ENCODE results near the gene HMGB2.

The HMGB2 gene

DNA sequence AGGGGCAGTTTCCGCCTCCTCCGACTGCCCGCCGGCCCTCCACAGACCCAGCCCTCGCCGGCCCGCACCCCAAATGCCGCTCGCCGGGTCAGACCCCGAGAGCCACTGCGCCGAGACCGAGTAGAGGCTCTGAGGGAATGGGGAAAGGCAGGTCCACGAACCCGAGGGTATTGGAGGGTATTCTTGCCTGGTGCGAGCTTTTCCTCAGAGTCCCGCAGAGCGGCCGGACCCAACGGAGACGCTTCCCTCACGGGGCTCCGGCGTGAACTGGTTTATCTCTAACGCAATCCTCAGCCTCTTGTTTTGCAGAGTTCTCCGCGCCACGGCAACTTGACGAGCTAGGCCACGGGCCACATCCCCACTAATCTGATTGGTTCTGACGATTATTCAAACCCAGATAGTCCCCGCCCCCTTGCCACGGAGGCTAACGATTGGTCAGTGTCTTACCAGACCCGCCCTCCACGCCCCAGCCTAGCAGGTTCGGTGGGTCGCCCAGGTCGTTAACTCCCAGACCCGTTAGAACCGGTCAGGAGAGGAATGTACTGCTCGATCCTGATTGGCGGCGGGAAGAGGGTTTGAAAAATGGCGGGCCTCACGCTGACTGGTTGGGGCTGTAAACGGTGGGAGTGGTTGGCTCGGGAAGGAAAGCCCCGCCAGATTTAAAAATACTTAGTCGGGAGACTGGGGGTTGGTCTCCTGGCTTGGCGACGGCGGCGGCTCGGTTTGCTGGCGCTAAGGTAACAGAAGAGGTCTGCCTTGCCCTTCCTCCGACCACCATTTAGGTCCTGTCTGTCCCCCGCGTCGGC lies at the start of gene HMGB2:
Gene HMGB2, minus strand, starts transcription at position 274 of the 806 bp plus-strand sequence. CDS start 709 bp downstream, outside the sequence.
- FAIRE-seq (peak; percentile 100), DNase-seq (ENCODE audit: extremely low spot score, insufficient read length, low read depth) (peak; percentile 97)

DNA sequence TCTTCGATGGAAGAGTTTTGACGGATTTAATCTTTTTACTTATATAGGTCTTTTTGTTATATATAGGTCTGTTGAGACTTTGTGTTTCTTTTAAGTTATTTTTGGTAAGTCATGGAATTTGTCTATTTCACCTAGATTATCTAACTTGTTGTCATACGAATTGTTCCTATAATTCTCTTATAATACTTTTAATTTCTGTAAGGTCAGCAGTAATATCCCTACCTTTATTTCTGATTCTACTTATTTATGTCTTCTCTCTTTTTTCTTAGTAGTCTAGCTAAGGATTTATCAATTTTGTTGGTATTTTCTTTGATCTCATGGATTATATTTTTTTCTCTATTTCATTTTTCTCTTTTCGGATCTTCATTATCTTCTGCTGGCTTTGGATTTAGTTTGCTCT lies 48.2 kb upstream of the HMGB2 start:
- FAIRE-seq (no peak), DNase-seq (ENCODE audit: extremely low spot score, insufficient read length, low read depth) (no peak)

DNA sequence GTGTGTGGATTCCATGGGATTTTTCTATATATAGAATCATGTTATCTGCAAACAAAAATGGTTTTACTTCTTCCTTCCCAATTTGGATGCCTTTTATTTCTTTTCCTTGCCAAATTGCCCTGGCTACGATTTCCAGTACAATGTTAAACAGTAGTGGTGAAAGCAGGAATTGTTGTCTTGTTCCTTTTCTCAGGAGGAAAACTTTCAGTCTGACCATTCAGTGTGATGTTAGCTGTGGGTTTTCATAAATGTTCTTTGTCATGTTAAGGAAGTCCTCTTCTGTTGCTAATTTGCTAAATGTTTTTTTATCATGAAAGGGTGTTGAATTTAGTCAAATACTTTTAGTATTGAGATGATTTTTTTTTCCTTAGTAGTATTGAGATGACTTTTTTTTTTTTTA lies 47.5 kb upstream of the HMGB2 start:
- FAIRE-seq: peak; percentile 46
- DNase-seq (ENCODE audit: extremely low spot score, insufficient read length, low read depth): no peak

DNA sequence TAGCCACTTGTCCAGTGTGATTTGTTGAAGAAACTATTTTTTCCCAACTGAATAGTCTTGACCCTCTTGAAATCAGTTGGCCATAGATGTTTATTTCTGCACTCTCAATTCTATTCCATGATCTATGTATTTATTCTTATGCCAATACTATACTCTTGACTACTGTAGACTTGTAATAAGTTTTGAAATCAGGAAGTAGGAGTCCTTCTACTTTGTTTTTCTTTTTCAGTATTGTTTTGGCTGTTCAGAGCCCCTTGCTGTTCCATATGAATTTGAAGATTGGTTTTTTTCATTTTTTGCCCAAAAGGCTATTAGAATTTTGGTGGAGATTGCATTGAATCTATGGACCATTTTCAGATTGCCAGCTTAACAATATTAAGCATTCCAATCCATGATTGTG lies 46.8 kb upstream of the HMGB2 start:
- FAIRE-seq: no peak
- no peak for DNase-seq (ENCODE audit: extremely low spot score, insufficient read length, low read depth)

DNA sequence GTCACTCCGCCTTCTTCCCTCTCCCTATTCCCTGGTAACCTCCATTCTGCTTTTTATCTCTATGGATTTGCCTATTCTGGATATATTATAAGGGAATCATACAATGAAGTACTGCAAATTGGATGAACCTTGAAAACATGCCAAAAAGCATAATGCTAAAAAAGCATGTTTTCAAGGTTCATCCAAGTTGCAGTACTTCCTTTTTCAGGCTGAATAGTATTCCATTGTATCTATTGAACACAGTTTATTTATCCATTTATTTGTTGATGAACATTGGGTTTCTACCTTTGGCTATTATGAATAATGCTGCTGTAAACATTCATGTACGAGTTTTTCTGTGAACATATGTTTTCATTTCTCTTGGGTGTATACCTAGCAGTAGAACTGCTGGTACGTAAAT lies 45.8 kb upstream of the HMGB2 start:
- FAIRE-seq: peak; percentile 50
- DNase-seq (ENCODE audit: extremely low spot score, insufficient read length, low read depth): no peak

DNA sequence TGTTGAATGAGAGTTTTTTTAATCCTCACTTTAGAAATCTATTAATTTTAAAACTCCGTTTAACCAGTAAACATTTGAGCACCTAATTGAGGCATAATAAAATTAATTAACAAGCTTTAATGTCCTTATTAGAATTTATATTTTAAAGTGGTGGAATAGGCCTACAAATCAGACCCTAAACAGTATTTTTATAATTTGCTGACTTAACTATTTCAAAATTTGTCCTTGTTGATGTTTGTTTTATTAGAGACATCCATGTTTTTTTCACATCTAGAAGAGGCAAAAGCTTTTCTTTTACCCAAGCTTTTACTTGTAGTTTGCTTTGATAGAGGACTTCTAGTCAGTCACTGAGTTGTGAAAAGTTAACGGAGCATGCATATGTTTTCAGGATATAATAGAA lies 40.4 kb upstream of the HMGB2 start:
- no peak for FAIRE-seq
- no peak for DNase-seq (ENCODE audit: extremely low spot score, insufficient read length, low read depth)

DNA sequence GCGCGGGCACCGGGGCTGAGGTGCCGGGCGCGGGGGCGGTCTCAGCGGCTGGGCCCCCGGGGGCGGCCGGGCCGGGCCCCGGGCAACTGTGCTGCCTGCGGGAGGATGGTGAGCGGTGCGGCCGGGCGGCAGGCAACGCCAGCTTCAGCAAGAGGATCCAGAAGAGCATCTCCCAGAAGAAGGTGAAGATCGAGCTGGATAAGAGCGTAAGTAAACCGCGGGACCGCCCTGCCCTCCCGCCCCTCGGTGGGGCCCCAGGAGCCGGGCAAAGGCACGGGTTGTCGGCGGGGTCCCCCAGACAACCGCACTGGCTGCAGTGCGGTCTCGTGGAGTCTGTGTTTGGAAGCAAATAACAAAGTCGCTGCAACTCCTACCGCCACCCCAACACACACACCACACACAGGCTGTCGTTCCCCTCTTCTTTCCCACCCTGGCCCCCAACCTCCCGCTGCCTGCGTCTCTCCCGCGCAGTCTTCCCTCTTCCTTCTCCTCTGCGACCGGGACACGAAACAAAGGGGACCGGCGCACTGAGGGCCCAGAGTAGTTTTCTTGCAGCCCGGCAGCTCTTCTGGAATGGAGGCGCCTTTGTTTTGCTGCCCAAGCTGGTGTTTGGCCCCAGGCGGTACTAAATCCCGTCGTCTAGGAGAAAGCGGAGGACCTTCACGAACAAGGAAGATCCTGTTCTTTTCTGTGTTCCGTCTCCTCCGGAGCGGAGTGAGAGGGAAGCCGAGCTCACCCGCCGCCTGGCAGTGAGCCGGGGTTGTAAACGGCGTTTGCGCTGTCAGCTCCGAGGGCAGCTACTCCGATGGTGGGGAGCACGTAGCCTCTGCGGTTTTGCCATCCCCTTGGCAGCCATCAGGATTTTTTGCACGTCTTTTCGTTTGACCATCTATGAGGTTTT lies 37.4 kb upstream of the HMGB2 start:
- FAIRE-seq: peak; percentile 50
- no peak for DNase-seq (ENCODE audit: extremely low spot score, insufficient read length, low read depth)

DNA sequence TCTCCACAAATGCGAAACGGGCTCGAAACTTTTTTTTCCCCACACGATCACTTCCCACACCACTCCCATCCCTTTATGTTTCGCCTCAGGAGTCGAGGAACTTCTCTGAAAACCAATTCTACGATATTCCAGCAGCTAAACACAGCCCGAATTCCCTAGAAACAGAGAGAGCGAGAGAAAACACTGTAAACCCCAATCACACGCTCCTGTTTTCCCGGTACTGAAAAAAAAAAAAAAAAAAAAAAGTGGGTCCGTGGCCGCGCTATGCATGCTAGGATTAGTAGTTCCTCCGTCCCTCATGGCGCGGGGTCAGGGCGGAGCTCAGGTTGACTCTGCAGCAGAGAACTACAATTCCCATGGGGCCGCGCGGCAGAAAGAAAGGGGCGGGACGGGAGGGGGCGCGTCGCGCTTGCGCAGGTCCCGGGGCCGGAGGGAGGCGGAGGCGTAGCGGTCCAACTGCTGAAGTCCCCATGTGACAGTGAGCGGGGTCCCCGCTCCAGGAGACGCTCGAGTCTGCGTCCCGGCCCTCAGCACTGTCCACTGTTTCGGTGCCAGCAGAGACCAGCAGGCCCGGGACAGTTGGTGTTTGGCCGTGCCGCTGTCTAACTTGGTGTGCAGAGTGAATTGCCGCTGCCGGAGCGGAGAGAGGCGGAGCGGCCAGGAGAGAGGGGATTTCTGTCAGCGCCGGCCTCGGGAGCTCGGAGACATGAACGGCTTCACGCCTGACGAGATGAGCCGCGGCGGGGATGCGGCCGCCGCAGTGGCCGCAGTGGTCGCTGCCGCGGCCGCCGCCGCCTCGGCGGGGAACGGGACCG lies 36.5 kb upstream of the HMGB2 start, which contains the start of gene SAP30:
Gene SAP30, plus strand, starts transcription at position 478 of the 815 bp plus-strand sequence. Its CDS starts 229 bp downstream, at position 707.
- DNase-seq (ENCODE audit: extremely low spot score, insufficient read length, low read depth) (peak; percentile 81), FAIRE-seq (peak; percentile 99)

DNA sequence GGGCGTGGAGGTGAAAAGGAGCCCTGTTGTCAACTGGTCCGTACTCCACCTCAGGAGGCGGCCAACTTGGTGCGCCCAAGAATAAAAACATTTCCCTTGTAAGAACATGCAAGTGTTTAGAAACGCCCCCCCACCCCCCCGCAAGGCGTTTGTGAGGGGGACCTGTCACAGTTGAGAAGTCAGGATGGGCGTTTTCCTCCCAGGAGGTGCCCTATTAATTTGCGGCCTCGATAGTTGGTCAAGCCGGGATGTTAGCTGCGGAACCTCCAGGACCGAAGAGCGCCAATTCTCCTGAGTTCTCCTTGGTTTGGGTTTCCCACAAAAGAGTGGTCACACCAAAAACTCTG lies 35.9 kb upstream of the HMGB2 start:
- no peak for DNase-seq (ENCODE audit: extremely low spot score, insufficient read length, low read depth)
- no peak for FAIRE-seq

DNA sequence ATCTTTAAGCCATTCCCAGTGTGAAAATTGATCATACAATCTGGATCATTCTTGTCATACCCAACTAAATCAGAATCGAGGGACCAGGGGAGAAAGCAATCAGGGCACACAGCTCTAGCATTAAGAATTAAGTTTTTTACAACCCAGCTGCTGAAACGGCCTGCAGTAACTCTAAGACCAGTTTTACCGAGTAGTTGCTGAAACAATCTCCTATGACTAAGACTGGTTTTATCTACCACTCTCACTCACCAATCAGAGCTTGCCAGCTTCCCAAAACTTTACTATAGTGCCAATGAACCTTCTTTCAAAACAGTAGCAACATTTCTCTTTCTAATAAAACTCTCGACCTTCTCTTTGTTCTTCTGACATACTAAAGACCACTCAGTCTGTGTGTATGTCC lies 33.8 kb upstream of the HMGB2 start:
- FAIRE-seq (peak; percentile 18), DNase-seq (ENCODE audit: extremely low spot score, insufficient read length, low read depth) (no peak)

DNA sequence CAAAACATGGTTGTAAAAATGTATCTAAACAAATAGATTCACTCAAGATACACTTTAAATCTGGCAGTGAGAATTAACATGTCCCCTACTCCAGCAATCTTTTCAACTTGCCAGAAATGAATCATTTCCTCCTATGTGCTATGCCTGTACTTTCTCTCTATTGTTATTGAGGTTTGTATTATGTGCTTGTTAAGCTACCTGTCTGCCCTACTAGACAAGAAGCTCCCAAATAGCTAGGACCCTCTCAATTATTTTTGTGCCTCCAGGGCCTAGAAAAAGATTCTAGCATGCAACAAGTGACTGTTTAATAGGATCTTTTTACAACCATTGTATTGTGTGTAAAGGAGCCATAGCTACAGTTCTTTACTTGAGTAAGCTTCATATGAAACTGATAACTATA lies 33.1 kb upstream of the HMGB2 start:
- no peak for DNase-seq (ENCODE audit: extremely low spot score, insufficient read length, low read depth)
- FAIRE-seq: peak; percentile 63

DNA sequence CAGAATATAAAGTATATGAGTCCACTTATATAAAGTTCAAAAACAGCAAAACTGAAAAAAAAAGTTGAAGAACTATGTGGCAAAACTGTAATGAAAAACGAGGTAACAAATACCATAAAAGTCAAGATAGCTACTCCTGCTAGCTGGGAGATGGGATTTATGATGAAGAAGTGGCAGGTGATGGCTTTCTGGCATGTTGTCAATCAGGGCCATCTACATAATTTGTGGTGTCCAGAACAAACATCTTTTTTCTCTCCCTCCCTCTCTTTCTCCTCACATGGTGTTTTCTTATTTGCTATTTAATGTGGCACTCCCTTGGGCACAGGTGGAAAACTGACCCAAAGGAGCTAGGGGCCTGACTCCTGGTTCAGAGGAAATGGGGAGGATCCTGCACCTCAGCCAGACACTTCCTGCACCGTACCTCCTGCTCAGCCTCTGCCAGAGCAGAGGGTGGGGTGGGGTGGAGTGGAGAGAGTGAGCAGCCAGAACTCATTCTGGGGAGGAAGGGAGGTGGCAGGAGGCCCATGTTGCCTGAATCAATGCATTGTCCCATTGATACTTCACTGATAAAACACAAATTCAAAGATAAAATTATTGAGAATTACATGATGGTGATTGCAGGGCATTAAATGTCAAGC lies 31.3 kb upstream of the HMGB2 start:
- DNase-seq (ENCODE audit: extremely low spot score, insufficient read length, low read depth): no peak
- FAIRE-seq: peak; percentile 9

DNA sequence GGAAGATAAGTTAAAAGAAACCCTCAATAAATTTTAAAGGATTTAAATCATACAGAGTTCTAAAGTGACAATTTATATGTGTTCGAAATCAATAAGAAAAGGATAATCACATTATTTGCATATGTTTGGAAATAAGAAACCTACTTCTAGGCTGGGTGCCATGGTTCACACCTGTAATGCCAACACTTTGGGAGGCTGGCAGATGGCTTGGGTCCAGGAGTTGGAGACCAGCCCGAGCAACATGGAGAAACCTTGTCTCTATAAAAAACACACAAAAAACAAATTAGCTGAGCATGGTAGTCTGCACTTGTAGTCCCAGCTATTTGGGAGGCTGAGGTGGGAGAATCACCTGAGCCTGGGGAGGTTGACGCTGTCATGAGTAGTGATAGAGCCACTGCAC lies 28.5 kb upstream of the HMGB2 start:
- FAIRE-seq: no peak
- no peak for DNase-seq (ENCODE audit: extremely low spot score, insufficient read length, low read depth)

DNA sequence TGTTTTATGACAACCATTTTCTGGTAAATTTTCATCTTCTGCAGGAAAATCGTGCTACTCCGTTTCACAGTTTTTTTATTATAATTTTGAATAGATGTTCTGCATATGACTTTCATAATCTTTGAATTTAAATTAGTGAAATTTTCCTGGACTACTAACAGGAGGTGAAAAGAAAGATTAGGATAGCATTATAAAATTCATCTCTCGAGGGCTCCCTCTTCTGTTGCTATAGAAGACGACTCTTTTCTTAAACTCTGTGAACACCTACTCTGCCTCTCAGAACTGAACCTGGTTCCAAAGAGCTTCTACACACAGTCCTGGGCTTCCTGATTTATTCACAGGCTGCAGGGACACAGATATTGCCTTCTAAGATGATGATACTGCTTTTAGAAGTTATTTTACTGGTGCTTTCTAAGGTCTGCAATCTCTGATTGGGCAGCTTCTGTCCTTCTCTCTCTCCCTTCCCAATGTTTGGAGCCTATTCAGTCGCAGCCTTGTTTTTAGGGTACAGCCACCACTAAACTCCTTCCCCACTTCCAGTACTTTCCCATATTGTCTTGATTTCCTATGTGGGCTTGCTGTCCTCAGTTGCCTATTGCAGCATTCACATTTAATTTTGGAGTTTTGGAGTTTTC lies 26.5 kb upstream of the HMGB2 start:
- no peak for FAIRE-seq
- DNase-seq (ENCODE audit: extremely low spot score, insufficient read length, low read depth): no peak

DNA sequence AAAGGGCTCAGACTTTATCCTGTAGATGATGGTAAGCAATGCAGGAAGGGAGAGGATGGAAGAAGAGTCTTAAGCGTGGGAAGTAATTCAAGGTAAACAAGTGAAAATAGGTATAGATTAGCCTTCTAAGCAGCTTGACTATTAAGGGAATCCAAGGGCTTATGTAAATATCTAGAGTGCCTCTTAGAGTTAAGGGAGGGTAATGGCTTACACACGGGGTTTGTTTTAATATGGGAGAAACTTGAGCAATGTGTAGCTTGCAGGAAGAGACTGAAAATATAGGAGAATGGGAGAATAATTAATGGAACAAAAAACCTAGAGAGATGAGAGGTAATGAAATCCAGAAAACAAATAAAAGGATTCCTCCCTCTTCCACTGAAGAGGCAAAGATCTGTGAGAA lies 23.8 kb upstream of the HMGB2 start:
- DNase-seq (ENCODE audit: extremely low spot score, insufficient read length, low read depth) (no peak), FAIRE-seq (no peak)

DNA sequence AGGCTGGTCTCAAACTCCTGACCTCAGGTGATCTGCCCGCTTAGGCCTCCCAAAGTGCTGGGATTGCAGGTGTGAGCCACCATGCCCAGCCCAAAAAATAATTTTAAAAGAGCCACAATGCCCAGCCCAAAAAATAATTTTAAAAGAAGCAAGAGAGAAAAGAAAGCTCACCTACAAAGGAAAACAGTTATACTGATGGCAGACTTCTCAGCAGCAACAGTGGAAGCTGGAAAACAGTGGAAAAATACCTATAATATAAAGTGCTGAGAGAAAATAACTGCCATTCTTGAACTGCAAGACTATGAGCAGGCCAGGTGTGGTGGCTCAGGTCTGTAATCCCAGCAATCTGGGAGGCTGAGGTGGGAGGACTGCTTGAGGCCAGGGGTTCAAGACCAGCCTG lies 13.3 kb upstream of the HMGB2 start:
- no peak for FAIRE-seq
- DNase-seq (ENCODE audit: extremely low spot score, insufficient read length, low read depth): no peak

DNA sequence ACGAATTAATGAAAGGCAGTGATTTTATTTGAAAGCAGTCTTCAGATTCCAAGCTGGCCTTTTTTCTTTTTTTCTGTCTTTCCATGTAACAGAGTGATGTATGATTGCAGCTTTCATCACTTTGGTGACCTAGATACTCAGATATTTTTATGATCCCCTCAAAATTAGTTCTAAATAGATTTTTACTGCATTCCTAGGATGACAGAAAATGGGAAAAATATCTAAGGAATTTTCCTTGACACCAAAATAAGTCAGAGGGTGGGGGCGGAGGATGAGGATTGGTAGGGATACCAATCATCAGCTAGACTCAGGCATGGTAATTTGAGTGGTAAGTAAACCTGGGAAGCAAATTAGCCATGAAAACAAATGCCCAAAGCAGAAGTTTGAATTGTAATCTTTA lies 11.9 kb upstream of the HMGB2 start:
- no peak for FAIRE-seq

DNA sequence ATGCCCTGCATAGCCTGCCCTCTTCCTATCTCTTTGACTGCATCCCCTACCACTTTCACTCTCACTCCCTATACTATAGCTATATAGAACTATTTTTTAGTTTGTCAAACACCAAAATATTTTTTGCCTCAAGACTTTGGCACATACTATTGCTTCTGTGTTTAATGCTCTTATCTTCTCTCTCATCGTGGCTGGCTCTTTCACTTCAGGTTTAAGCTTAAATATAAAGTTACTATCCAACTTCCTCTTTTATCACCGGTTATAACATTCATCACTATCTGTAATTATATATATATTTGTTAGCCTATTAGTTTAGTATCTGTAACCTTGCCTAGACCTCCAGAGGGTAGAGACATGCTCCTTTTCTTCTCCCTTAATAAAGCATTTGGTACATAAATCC lies 11.5 kb upstream of the HMGB2 start:
- no peak for DNase-seq (ENCODE audit: extremely low spot score, insufficient read length, low read depth)
- no peak for FAIRE-seq

More for the DNA sequence above, 11.9 kb upstream of the HMGB2 start:
- DNase-seq (ENCODE audit: extremely low spot score, insufficient read length, low read depth): no peak

DNA sequence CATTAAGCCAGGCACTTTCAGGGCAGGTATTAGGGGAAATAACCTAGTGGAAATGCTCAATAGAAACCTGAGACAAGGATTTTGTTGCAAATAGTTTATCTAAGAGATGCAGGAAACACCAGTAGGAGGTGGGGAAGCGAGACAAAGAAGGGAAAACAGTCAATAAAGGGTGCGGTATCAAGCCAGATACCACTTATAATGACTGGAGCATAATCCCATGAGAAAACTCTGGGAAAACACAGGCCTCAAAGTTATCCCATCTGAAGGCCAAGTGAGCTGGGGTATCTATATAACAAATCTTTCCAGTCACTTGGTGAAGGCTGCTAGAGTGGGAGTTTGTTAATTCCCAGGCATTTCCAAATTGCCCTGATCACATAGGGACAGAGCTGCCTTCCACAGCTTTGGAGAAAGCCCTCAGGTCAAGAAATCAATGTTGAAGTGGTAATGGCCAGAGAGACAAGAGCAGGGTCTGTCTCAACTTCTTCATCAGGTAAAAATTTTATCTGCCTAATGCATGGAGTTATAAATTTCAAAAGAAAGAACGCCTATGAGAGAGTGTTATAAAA lies 9.8 kb upstream of the HMGB2 start:
- DNase-seq (ENCODE audit: extremely low spot score, insufficient read length, low read depth) (no peak), FAIRE-seq (no peak)
